Liver (tissue), 9 donors: Measurements from ENCODE around the gene CRACR2A. TPM values are rescaled to one million over a fixed set of nuclear protein-coding genes. Genes with fewer than 3 reads are reported as not detected.

Experiments used
- DNase-seq: peaks from one replicate; pipeline ENCODE4 v3.0.0-alpha.2; 2017; ENCODE audit warnings: low spot score
- H3K27ac ChIP-seq, 2 donors: one replicate each; pipeline ENCODE4 v1.7.0; 2013; ENCODE audit warnings: inconsistent platforms in 2 of 2, low read length in 2 of 2, control low read depth in 1 of 2, low read depth in 1 of 2, mild to moderate bottlenecking in 1 of 2
- H3K27me3 ChIP-seq, 4 donors: one replicate each; pipeline versions ENCODE4 v1.6.1 to v1.7.0; 2013; ENCODE audit warnings: low read length in 3 of 4, inconsistent platforms in 1 of 4, mild to moderate bottlenecking in 1 of 4, moderate library complexity in 1 of 4; ENCODE audit not compliant: control insufficient read depth in 4 of 4, insufficient read depth in 4 of 4
- H3K36me3 ChIP-seq, 4 donors: one replicate each; pipeline versions ENCODE4 v1.6.1 to v1.7.0; 2013; ENCODE audit warnings: low read length in 3 of 4, mild to moderate bottlenecking in 3 of 4, low read depth in 1 of 4, moderate library complexity in 1 of 4; ENCODE audit not compliant: control insufficient read depth in 4 of 4, insufficient read depth in 3 of 4
- H3K4me1 ChIP-seq, 4 donors: one replicate each; pipeline versions ENCODE4 v1.6.1 to v1.7.0; 2013; ENCODE audit warnings: low read length in 3 of 4, mild to moderate bottlenecking in 3 of 4, moderate library complexity in 1 of 4; ENCODE audit not compliant: control insufficient read depth in 4 of 4, insufficient read depth in 4 of 4
- H3K4me3 ChIP-seq, 3 donors: one replicate each; pipeline versions ENCODE4 v1.6.1 to v1.7.0; 2013; ENCODE audit warnings: low read length in 3 of 3, control low read depth in 1 of 3, low read depth in 1 of 3, mild to moderate bottlenecking in 1 of 3
- H3K9ac ChIP-seq, 2 donors: one replicate each; pipeline ENCODE4 v1.7.0; 2013; ENCODE audit warnings: low read length in 2 of 2, mild to moderate bottlenecking in 2 of 2, moderate library complexity in 2 of 2, control low read depth in 1 of 2, low read depth in 1 of 2
- H3K9me3 ChIP-seq, 4 donors: one replicate each; pipeline versions ENCODE4 v1.6.1 to v1.7.0; 2013; ENCODE audit warnings: low read length in 3 of 4; ENCODE audit not compliant: control insufficient read depth in 4 of 4
- ATF3 ChIP-seq: IDR thresholded peaks from 2 replicates; pipeline ENCODE4 v1.6.1; 2016; ENCODE audit warnings: antibody characterized with exemption
- CTCF ChIP-seq: fragments of 150-350 bp; IDR thresholded peaks from 2 replicates; pipeline ENCODE4 v1.5.1; 2017; ENCODE audit warnings: improper control_type of control experiment, low read depth, low read length; ENCODE audit not compliant: missing input control
- FOXA2 ChIP-seq: IDR thresholded peaks from 2 replicates; pipeline ENCODE4 v1.6.1; 2016; ENCODE audit warnings: antibody characterized with exemption
- GABPA ChIP-seq, 2 donors: IDR thresholded peaks in 1 of 2; conservative IDR thresholded peaks in 1 of 2; 2 replicates each; pipeline ENCODE4 v1.6.1; 2016; ENCODE audit warnings: antibody characterized with exemption in 2 of 2, mild to moderate bottlenecking in 1 of 2, moderate library complexity in 1 of 2
- HNF4G ChIP-seq: IDR thresholded peaks from 2 replicates; pipeline ENCODE4 v1.6.1; 2016; ENCODE audit warnings: antibody characterized with exemption
- JUND ChIP-seq, 2 donors: IDR thresholded peaks; 2 replicates each; pipeline ENCODE4 v1.6.1; 2016; ENCODE audit warnings: antibody characterized with exemption in 2 of 2
- MAX ChIP-seq: IDR thresholded peaks from 2 replicates; pipeline ENCODE4 v1.6.1; 2016; ENCODE audit warnings: antibody characterized with exemption
- NR2F2 ChIP-seq: IDR thresholded peaks from 2 replicates; pipeline ENCODE4 v1.6.1; 2016; ENCODE audit warnings: antibody characterized with exemption
- RAD21 ChIP-seq, 2 donors: IDR thresholded peaks; 2 replicates each; pipeline ENCODE4 v1.6.1; 2016; ENCODE audit warnings: antibody characterized with exemption in 2 of 2, mild to moderate bottlenecking in 2 of 2
- REST ChIP-seq: IDR thresholded peaks from 2 replicates; pipeline ENCODE4 v1.6.1; 2016; ENCODE audit warnings: antibody characterized with exemption, mild to moderate bottlenecking
- SP1 ChIP-seq: IDR thresholded peaks from 2 replicates; pipeline ENCODE4 v1.6.1; 2018; ENCODE audit warnings: antibody characterized with exemption, mild to moderate bottlenecking
- TAF1 ChIP-seq: conservative IDR thresholded peaks from 2 replicates; pipeline ENCODE4 v1.6.1; 2016; ENCODE audit warnings: antibody characterized with exemption, mild to moderate bottlenecking
- YY1 ChIP-seq: IDR thresholded peaks from 2 replicates; pipeline ENCODE4 v1.6.1; 2016; ENCODE audit warnings: antibody characterized with exemption, mild to moderate bottlenecking
- WGBS: extraction: QIAGEN DNeasy Blood & Tissue Kit; methylation state at CpG from one replicate; pipeline ENCODE4 v1.1.7; 2013; 5-methylcytosine and 5-hydroxymethylcytosine counted together
- polyA plus RNA-seq, 2 donors: library from polyadenylated mRNA; stranded (reverse) in 1 of 2; unstranded in 1 of 2; fragments of 200-250 nt in 1 of 2; fragments of >200 nt in 1 of 2; fragmentation: Nextera tagmentation in 1 of 2; extraction: Ambion mirVana in 1 of 2; gene quantifications; one replicate each; pipeline versions ENCODE4 v1.2.1 to v1.2.3, GENCODE V29; 2013 to 2015
- total RNA-seq, 2 donors: library from RNA; depleted of rRNA; stranded (reverse); fragments of >200 nt; gene quantifications; one replicate each; pipeline ENCODE4 v1.2.3, GENCODE V29; 2014
- TF ChIP-seq, protein P1 (sequence below): IDR thresholded peaks from 2 replicates; pipeline ENCODE4 v1.6.1; 2016; ENCODE audit warnings: antibody characterized with exemption
- donor health status: healthy.
- donor health status: healthy.
- donor health status: healthy.
- donor health status: healthy.
- donor health status: healthy.

CRACR2A gene
- total and polyA plus RNA-seq, 4 donors, result 0.33 to 4.2 (median 1.4) TPM

DNA sequence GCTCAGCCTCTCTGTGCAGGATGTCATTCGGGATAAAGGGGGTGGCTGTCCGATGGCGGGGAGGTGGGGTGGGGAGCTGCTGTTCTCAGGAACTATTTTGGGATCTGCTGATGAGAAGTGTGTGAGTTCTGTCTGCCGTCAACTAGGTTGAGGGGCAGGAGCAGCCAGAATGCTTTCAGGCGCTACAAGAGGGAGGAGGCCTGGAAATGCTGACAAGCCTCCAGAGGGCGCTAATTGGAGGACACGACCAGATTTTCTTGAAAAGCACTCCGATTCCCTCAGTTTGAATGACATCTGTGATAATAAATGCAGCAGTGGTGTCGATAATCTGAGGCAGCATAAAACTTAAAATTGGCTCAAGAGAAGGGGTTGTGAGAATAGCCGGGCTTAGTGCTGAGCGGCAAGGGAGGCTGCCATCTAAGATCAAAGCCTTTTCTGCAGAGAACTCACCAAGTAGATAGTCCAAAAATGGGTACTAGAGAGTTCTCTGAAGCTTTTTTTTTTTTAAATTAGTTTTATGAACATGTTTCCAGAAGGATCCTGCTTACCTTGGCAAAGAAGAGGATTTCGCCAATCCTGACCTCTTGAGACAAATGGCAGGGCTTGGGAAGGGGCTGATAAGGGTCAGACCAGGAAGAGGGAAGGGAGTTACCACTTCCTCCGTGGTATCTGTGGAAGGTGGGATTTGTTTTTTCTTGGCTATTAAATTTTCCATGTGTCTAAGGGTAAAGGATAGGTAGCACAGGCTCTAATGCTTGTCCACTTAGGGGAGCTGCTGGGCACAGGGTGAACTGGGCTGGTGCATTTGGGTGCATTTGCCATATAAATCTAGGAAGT is 94.4 kb downstream of the CRACR2A start:
- WGBS, result 78% methylated on average over 13 of the region's 13 CpGs
- H3K9me3 ChIP-seq, result no peaks in the 10 kb centered on the region
- H3K4me1 ChIP-seq, result no peaks in the 10 kb centered on the region
- H3K27ac ChIP-seq, result no peak overlapping the region
- no peaks in the 10 kb centered on the region for H3K27me3 ChIP-seq
- no peak for DNase-seq
- peaks cover 0 to 5% (median 2%) of the 10 kb centered on the region in 4 donors for H3K36me3 ChIP-seq
- no peak overlapping the region for H3K9ac ChIP-seq
- no peak for TF ChIP-seq MAX
- no peak for TF ChIP-seq REST
- TF ChIP-seq, protein P1, sequence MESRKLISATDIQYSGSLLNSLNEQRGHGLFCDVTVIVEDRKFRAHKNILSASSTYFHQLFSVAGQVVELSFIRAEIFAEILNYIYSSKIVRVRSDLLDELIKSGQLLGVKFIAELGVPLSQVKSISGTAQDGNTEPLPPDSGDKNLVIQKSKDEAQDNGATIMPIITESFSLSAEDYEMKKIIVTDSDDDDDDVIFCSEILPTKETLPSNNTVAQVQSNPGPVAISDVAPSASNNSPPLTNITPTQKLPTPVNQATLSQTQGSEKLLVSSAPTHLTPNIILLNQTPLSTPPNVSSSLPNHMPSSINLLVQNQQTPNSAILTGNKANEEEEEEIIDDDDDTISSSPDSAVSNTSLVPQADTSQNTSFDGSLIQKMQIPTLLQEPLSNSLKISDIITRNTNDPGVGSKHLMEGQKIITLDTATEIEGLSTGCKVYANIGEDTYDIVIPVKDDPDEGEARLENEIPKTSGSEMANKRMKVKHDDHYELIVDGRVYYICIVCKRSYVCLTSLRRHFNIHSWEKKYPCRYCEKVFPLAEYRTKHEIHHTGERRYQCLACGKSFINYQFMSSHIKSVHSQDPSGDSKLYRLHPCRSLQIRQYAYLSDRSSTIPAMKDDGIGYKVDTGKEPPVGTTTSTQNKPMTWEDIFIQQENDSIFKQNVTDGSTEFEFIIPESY, result no peak
- TF ChIP-seq RAD21 (IDR thresholded peaks at IDR 0.05), result peak; percentile 35 to 77
- peak; percentile 39 for TF ChIP-seq CTCF
- no peak overlapping the region for H3K4me3 ChIP-seq

- no peak overlapping the region for H3K4me3 ChIP-seq
- H3K36me3 ChIP-seq, result peaks cover 0 to 5% (median 3%) of the 10 kb centered on the region in 4 donors
- no peaks in the 10 kb centered on the region for H3K4me1 ChIP-seq
- 96% methylated on average over 13 of the region's 13 CpGs for WGBS
- H3K27me3 ChIP-seq, result no peaks in the 10 kb centered on the region
- H3K27ac ChIP-seq, result no peak overlapping the region
- no peak for DNase-seq
- H3K9ac ChIP-seq, result no peak overlapping the region
- H3K9me3 ChIP-seq, result no peaks in the 10 kb centered on the region
- TF ChIP-seq CTCF (no peak), ATF3 (no peak), RAD21 (IDR thresholded peaks at IDR 0.05) (no peak), YY1 (no peak), REST (no peak), SP1 (no peak), GABPA (IDR thresholded peaks at IDR 0.05 in 1 of 2, conservative IDR thresholded peaks at IDR 0.05 in 1 of 2) (no peak), MAX (no peak), HNF4G (no peak), FOXA2 (no peak), JUND (IDR thresholded peaks at IDR 0.05) (no peak), TAF1 (no peak), NR2F2 (no peak)
These were observed 95.8 kb downstream of the CRACR2A start for GRCh38 chr12:3656946-3657622.
